ENCODE measurements around the gene LYZL4. TPM values are rescaled to one million over a fixed set of nuclear protein-coding genes. Genes with fewer than 3 reads are reported as not detected.

LYZL4 gene
- total and polyA plus RNA-seq, 2 donors (not counting 1 experiment from before 2014, with no cell fraction given): not detected

- no peaks in the 10 kb centered on the region for H3K9me3 Mint-ChIP-seq (ENCODE audit: insufficient read depth)
- H3K4me2 ChIP-seq (replicated peaks; ENCODE audit: low read depth, low read length, poor library complexity, severe bottlenecking): no peak overlapping the region
- H3K27me3 ChIP-seq (replicated peaks in 1 of 4; ENCODE audit: control extremely low read depth in 1 of 4, control insufficient read depth in 3 of 4, insufficient read depth in 4 of 4, low read length in 3 of 4): peaks cover 0 to under 1% (median 0%) of the 10 kb centered on the region in 4 experiments
- H3K9me3 ChIP-seq (ENCODE audit: control extremely low read depth in 1 of 3, control insufficient read depth in 2 of 3, insufficient read depth in 1 of 3, low read length in 2 of 3): peaks cover 0 to 4% (median 0%) of the 10 kb centered on the region in 3 donors
- H4K20me1 ChIP-seq (ENCODE audit: control insufficient read depth, insufficient read depth, low read length, poor library complexity, severe bottlenecking): no peaks in the 10 kb centered on the region
- no peak overlapping the region for H3K9ac ChIP-seq (ENCODE audit: low read length)
- ChIA-PET POLR2A (no interaction called here), CTCF (interaction anchor here (0.6 to 1.4 kb wide), 3 partner anchors 11 to 90 kb away, joined by 3 to 4 read pairs (median 3); no protein-coding TSS in a partner anchor)
- H3K79me2 ChIP-seq (ENCODE audit: control insufficient read depth, insufficient read depth, low read length): no peaks in the 10 kb centered on the region
- H3K27ac Mint-ChIP-seq: no peak overlapping the region
- no peaks in the 10 kb centered on the region for H3K36me3 ChIP-seq (replicated peaks in 1 of 2; ENCODE audit: control extremely low read depth in 1 of 2, control insufficient read depth in 1 of 2, extremely low read depth in 1 of 2, insufficient read depth in 2 of 2, low read length in 1 of 2)
- no peak overlapping the region for H3K4me3 Mint-ChIP-seq
- TF ChIP-seq EZH2 (IDR thresholded peaks at IDR 0.05; ENCODE audit: borderline replicate concordance, insufficient read depth, low read depth, low read length, poor library complexity, severe bottlenecking) (no peak), CTCF (IDR thresholded peaks at IDR 0.05) (no peak)
- DNase-seq (no peak), ATAC-seq (ENCODE audit: low read depth) (no peak)
- H3K4me1 Mint-ChIP-seq: peaks cover 6% of the 10 kb centered on the region
- H3K27ac ChIP-seq (ENCODE audit: low read length in 2 of 2): no peak overlapping the region
- intact Hi-C loops (cut with micrococcal nuclease): no loop called here
- no peak overlapping the region for H2AFZ ChIP-seq (ENCODE audit: insufficient read depth, low read depth, low read length, poor library complexity, severe bottlenecking)
- no CpG with 5 or more reads among the region's 2 CpGs for WGBS (ENCODE audit: insufficient coverage)
- H3K4me3 ChIP-seq (ENCODE audit: control extremely low read depth in 1 of 5, extremely low read depth in 1 of 5, insufficient read depth in 1 of 5, low read depth in 2 of 5, low read length in 4 of 5): no peak overlapping the region
- H3K27me3 Mint-ChIP-seq: peaks cover 5% of the 10 kb centered on the region
- H3K4me1 ChIP-seq (ENCODE audit: control insufficient read depth in 2 of 2, insufficient read depth in 2 of 2, low read length in 2 of 2): no peaks in the 10 kb centered on the region
These were observed 40.7 kb upstream of the LYZL4 start for GRCh38 chr3:42451116-42451515.

- WGBS (ENCODE audit: insufficient coverage): no CpG with 5 or more reads among the region's 1 CpG
- H4K20me1 ChIP-seq (ENCODE audit: control insufficient read depth, insufficient read depth, low read length, poor library complexity, severe bottlenecking): no peaks in the 10 kb centered on the region
These were observed 40.2 kb upstream of the LYZL4 start for GRCh38 chr3:42450567-42450966.

More at GRCh38 chr3:42450567-42450966, 40.2 kb upstream of the LYZL4 start:
- ChIA-PET CTCF (interaction anchor here (0.6 to 1.4 kb wide), 4 partner anchors 11 to 91 kb away, joined by 3 to 4 read pairs (median 4); no protein-coding TSS in a partner anchor), POLR2A (no interaction called here)
- Histone ChIP-seq H3K36me3 (replicated peaks in 1 of 2; ENCODE audit: control extremely low read depth in 1 of 2, control insufficient read depth in 1 of 2, extremely low read depth in 1 of 2, insufficient read depth in 2 of 2, low read length in 1 of 2) (no peaks in the 10 kb centered on the region), H3K27ac (ENCODE audit: low read length in 2 of 2) (no peak overlapping the region), H3K9ac (ENCODE audit: low read length) (no peak overlapping the region), H3K4me3 (ENCODE audit: control extremely low read depth in 1 of 5, extremely low read depth in 1 of 5, insufficient read depth in 1 of 5, low read depth in 2 of 5, low read length in 4 of 5) (no peak overlapping the region), H3K79me2 (ENCODE audit: control insufficient read depth, insufficient read depth, low read length) (no peaks in the 10 kb centered on the region), H2AFZ (ENCODE audit: insufficient read depth, low read depth, low read length, poor library complexity, severe bottlenecking) (no peak overlapping the region), H3K4me2 (replicated peaks; ENCODE audit: low read depth, low read length, poor library complexity, severe bottlenecking) (no peak overlapping the region), H3K27me3 (replicated peaks in 1 of 4; ENCODE audit: control extremely low read depth in 1 of 4, control insufficient read depth in 3 of 4, insufficient read depth in 4 of 4, low read length in 3 of 4) (no peaks in the 10 kb centered on the region), H3K9me3 (ENCODE audit: control extremely low read depth in 1 of 3, control insufficient read depth in 2 of 3, insufficient read depth in 1 of 3, low read length in 2 of 3) (peaks cover 0 to 4% (median 0%) of the 10 kb centered on the region in 3 donors), H3K4me1 (ENCODE audit: control insufficient read depth in 2 of 2, insufficient read depth in 2 of 2, low read length in 2 of 2) (no peaks in the 10 kb centered on the region)
- H3K27ac Mint-ChIP-seq: no peak overlapping the region
- DNase-seq: no peak
- peaks cover 6% of the 10 kb centered on the region for H3K4me1 Mint-ChIP-seq
- no peak overlapping the region for H3K4me3 Mint-ChIP-seq
- H3K27me3 Mint-ChIP-seq: no peaks in the 10 kb centered on the region
- ATAC-seq (ENCODE audit: low read depth): no peak
- intact Hi-C loops (cut with micrococcal nuclease): no loop called here
- TF ChIP-seq CTCF (IDR thresholded peaks at IDR 0.05): no peak
- TF ChIP-seq EZH2 (IDR thresholded peaks at IDR 0.05; ENCODE audit: borderline replicate concordance, insufficient read depth, low read depth, low read length, poor library complexity, severe bottlenecking): no peak
- H3K9me3 Mint-ChIP-seq (ENCODE audit: insufficient read depth): no peaks in the 10 kb centered on the region

All from B cell (primary cell).